ENCODE data around the gene CNTNAP2.

DNA sequence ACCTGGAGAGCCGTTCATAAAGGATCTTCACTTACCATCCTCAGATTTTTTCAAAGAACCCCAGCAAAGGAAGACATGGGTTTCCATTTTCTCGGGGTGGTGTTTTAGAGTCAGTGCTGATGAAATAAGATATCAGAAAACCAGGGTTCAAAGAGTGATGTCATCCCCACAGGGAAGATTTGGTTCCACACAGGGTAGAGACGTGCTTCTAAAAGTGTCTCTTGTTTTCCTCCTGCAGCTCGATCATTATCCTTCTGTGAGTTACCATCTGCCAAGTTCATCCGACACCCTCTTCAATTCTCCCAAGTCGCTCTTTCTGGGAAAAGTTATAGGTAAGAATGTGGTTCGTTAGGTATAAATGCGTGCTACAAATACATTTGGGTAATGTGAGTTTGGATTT, 2150.2 kb downstream of the CNTNAP2 start:
- no peak for TF ChIP-seq POLR2A (IDR thresholded peaks at IDR 0.05)
- TF ChIP-seq, protein P1, sequence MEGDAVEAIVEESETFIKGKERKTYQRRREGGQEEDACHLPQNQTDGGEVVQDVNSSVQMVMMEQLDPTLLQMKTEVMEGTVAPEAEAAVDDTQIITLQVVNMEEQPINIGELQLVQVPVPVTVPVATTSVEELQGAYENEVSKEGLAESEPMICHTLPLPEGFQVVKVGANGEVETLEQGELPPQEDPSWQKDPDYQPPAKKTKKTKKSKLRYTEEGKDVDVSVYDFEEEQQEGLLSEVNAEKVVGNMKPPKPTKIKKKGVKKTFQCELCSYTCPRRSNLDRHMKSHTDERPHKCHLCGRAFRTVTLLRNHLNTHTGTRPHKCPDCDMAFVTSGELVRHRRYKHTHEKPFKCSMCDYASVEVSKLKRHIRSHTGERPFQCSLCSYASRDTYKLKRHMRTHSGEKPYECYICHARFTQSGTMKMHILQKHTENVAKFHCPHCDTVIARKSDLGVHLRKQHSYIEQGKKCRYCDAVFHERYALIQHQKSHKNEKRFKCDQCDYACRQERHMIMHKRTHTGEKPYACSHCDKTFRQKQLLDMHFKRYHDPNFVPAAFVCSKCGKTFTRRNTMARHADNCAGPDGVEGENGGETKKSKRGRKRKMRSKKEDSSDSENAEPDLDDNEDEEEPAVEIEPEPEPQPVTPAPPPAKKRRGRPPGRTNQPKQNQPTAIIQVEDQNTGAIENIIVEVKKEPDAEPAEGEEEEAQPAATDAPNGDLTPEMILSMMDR (IDR thresholded peaks at IDR 0.05), result no peak
- no peak for TF ChIP-seq POLR2AphosphoS5 (IDR thresholded peaks at IDR 0.05; ENCODE audit: insufficient read depth in 1 of 2, low read depth in 1 of 2)
